SK-N-SH (cell line): ENCODE results near the gene RTP2.

ENCODE experiments used
- EP300 ChIP-seq, 2 experiments: IDR thresholded peaks; 2 replicates each; pipeline versions ENCODE4 v1.4.0 to v1.6.1; 2012; ENCODE audit warnings: borderline replicate concordance in 1 of 2, low read depth in 1 of 2, low read length in 1 of 2
- EZH2phosphoT487 ChIP-seq: fragments of 200-600 bp; sonication (generic); IDR thresholded peaks from 2 replicates; pipeline ENCODE4 v1.6.1; 2017; ENCODE audit warnings: low read depth, mixed run types, mild to moderate bottlenecking, antibody characterized with exemption, moderate library complexity, borderline replicate concordance
- FOXM1 ChIP-seq: IDR thresholded peaks from 2 replicates; pipeline ENCODE4 v1.4.0; 2012; ENCODE audit warnings: low read depth, mild to moderate bottlenecking
- SIN3A ChIP-seq: IDR thresholded peaks from 2 replicates; pipeline ENCODE4 v1.6.1; 2012; ENCODE audit warnings: low read depth, mild to moderate bottlenecking, low read length, moderate library complexity, borderline replicate concordance
- TAF1 ChIP-seq: IDR thresholded peaks from 2 replicates; pipeline ENCODE4 v1.6.1; 2012; ENCODE audit warnings: low read depth, mild to moderate bottlenecking, low read length, moderate library complexity, borderline replicate concordance
- TF ChIP-seq, protein P1 (sequence below): fragments of 200-600 bp; sonication (generic); IDR thresholded peaks from 2 replicates; pipeline ENCODE4 v1.6.1; 2017; ENCODE audit warnings: antibody characterized with exemption, mild to moderate bottlenecking, moderate library complexity
- TF ChIP-seq, protein P2 (sequence below): IDR thresholded peaks from 2 replicates; pipeline ENCODE4 v1.6.1; 2012; ENCODE audit warnings: mild to moderate bottlenecking, low read depth, low read length, moderate library complexity
- TF ChIP-seq, protein P3 (sequence below): fragments of 150-350 bp; IDR thresholded peaks from 2 replicates; pipeline ENCODE4 v1.6.1; 2017; ENCODE audit warnings: antibody characterized with exemption, low read length, low read depth, borderline replicate concordance
- TF ChIP-seq, protein P4 (sequence below): fragments of 150-350 bp; IDR thresholded peaks from 2 replicates; pipeline ENCODE4 v1.6.1; 2016; ENCODE audit warnings: mild to moderate bottlenecking, low read depth, low read length

DNA sequence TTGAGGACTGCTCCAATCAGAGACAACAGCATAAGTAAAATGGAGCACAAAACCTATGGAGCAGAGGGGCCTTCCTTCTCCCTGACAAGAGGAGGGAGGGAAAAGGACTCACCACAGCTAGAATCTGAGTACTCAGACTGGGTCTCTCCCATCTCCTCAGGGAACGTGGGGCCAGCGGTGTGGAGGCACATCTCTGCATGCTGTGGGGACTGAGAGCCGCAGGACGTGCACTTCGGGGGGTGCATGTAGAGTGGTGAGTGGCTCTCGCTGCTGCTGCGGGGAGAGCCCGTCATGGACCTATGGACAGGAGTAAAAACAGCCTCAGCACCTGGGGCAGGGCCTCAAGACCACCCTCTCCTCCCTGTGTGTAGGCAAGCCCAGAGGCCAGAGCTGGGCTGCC lies 25.9 kb upstream of the RTP2 start:
- TF ChIP-seq, protein P1, sequence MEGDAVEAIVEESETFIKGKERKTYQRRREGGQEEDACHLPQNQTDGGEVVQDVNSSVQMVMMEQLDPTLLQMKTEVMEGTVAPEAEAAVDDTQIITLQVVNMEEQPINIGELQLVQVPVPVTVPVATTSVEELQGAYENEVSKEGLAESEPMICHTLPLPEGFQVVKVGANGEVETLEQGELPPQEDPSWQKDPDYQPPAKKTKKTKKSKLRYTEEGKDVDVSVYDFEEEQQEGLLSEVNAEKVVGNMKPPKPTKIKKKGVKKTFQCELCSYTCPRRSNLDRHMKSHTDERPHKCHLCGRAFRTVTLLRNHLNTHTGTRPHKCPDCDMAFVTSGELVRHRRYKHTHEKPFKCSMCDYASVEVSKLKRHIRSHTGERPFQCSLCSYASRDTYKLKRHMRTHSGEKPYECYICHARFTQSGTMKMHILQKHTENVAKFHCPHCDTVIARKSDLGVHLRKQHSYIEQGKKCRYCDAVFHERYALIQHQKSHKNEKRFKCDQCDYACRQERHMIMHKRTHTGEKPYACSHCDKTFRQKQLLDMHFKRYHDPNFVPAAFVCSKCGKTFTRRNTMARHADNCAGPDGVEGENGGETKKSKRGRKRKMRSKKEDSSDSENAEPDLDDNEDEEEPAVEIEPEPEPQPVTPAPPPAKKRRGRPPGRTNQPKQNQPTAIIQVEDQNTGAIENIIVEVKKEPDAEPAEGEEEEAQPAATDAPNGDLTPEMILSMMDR, result no peak
- TF ChIP-seq, protein P2, sequence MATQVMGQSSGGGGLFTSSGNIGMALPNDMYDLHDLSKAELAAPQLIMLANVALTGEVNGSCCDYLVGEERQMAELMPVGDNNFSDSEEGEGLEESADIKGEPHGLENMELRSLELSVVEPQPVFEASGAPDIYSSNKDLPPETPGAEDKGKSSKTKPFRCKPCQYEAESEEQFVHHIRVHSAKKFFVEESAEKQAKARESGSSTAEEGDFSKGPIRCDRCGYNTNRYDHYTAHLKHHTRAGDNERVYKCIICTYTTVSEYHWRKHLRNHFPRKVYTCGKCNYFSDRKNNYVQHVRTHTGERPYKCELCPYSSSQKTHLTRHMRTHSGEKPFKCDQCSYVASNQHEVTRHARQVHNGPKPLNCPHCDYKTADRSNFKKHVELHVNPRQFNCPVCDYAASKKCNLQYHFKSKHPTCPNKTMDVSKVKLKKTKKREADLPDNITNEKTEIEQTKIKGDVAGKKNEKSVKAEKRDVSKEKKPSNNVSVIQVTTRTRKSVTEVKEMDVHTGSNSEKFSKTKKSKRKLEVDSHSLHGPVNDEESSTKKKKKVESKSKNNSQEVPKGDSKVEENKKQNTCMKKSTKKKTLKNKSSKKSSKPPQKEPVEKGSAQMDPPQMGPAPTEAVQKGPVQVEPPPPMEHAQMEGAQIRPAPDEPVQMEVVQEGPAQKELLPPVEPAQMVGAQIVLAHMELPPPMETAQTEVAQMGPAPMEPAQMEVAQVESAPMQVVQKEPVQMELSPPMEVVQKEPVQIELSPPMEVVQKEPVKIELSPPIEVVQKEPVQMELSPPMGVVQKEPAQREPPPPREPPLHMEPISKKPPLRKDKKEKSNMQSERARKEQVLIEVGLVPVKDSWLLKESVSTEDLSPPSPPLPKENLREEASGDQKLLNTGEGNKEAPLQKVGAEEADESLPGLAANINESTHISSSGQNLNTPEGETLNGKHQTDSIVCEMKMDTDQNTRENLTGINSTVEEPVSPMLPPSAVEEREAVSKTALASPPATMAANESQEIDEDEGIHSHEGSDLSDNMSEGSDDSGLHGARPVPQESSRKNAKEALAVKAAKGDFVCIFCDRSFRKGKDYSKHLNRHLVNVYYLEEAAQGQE, result no peak
- TF ChIP-seq EP300 (IDR thresholded peaks at IDR 0.05; ENCODE audit: borderline replicate concordance in 1 of 2, low read depth in 1 of 2, low read length in 1 of 2) (no peak), TAF1 (no peak), SIN3A (no peak), EZH2phosphoT487 (no peak), FOXM1 (no peak)
- TF ChIP-seq, protein P3, sequence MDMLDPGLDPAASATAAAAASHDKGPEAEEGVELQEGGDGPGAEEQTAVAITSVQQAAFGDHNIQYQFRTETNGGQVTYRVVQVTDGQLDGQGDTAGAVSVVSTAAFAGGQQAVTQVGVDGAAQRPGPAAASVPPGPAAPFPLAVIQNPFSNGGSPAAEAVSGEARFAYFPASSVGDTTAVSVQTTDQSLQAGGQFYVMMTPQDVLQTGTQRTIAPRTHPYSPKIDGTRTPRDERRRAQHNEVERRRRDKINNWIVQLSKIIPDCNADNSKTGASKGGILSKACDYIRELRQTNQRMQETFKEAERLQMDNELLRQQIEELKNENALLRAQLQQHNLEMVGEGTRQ, result no peak
- TF ChIP-seq, protein P4, sequence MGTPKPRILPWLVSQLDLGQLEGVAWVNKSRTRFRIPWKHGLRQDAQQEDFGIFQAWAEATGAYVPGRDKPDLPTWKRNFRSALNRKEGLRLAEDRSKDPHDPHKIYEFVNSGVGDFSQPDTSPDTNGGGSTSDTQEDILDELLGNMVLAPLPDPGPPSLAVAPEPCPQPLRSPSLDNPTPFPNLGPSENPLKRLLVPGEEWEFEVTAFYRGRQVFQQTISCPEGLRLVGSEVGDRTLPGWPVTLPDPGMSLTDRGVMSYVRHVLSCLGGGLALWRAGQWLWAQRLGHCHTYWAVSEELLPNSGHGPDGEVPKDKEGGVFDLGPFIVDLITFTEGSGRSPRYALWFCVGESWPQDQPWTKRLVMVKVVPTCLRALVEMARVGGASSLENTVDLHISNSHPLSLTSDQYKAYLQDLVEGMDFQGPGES, result no peak
